Thyroid gland (tissue), 4 donors: ENCODE results near the gene PPIL6.

ENCODE experiments used
- CTCF ChIP-seq, 6 experiments: fragments of 200-600 bp in 3 of 6; fragments of 450-650 bp in 3 of 6; sonication (generic) in 3 of 6; IDR thresholded peaks; one replicate each; pipeline ENCODE4 v1.5.1; 2016 to 2019; ENCODE audit warnings: antibody characterized with exemption in 6 of 6, mild to moderate bottlenecking in 2 of 6, inconsistent platforms in 1 of 6, moderate library complexity in 1 of 6
- POLR2A ChIP-seq, 2 donors: fragments of 450-650 bp; IDR thresholded peaks; one replicate each; pipeline ENCODE4 v1.6.1; 2017; ENCODE audit warnings: antibody characterized with exemption in 2 of 2, mild to moderate bottlenecking in 2 of 2, moderate library complexity in 1 of 2

GRCh38 chr6:109369728-109370127 is 70.7 kb downstream of the PPIL6 start:
- TF ChIP-seq CTCF (IDR thresholded peaks at IDR 0.05) (no peak), POLR2A (IDR thresholded peaks at IDR 0.05) (no peak)
